Measurements from ENCODE around the gene SLC25A19. TPM values are rescaled to one million over a fixed set of nuclear protein-coding genes. Genes with fewer than 3 reads are reported as not detected.
"Not testable (repeated sequence)": the region's sequence is repeated elsewhere in the genome, so short reads cannot be mapped to it uniquely, and the experiment has no call there.

SLC25A19 gene
- total RNA-seq, 4 donors from 2014 or later: 9.6 to 17.5 (median 15.2) TPM

DNA sequence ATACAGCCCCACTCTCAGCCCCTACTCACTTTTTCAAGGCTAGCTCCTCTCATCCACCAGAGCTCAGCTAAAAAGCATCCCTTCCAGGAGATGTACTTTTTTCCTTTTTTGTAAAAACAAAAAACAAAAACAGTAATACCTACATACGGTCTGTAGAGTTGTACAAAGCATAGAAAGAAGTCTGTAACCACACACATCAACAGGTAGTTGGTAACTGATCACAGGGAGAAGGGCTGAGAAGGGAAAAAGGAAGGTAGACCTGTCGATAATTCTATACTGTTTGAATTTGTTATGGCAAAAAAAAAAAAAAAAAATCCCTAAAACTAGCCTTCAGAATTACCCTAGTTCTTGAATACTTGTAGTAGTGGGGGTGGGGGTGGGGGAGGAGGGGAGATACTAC is 874 bp downstream of the SLC25A19 start:
- DNase-seq (ENCODE audit: extremely low spot score): no peak
- intact Hi-C loops (cut with DNase I): loop anchor here (10.0 kb wide), 1 partner anchor 226 kb away; the partner anchor contains the start of genes CASKIN2 and TSEN54
- WGBS: 45% methylated on average over 2 of the region's 2 CpGs
- H3K27me3 ChIP-seq: no peaks in the 10 kb centered on the region
- TF ChIP-seq EP300 (IDR thresholded peaks at IDR 0.05) (no peak), POLR2AphosphoS5 (IDR thresholded peaks at IDR 0.05) (no peak), POLR2A (IDR thresholded peaks at IDR 0.05; ENCODE audit: low read depth) (no peak)
- TF ChIP-seq, protein P1, sequence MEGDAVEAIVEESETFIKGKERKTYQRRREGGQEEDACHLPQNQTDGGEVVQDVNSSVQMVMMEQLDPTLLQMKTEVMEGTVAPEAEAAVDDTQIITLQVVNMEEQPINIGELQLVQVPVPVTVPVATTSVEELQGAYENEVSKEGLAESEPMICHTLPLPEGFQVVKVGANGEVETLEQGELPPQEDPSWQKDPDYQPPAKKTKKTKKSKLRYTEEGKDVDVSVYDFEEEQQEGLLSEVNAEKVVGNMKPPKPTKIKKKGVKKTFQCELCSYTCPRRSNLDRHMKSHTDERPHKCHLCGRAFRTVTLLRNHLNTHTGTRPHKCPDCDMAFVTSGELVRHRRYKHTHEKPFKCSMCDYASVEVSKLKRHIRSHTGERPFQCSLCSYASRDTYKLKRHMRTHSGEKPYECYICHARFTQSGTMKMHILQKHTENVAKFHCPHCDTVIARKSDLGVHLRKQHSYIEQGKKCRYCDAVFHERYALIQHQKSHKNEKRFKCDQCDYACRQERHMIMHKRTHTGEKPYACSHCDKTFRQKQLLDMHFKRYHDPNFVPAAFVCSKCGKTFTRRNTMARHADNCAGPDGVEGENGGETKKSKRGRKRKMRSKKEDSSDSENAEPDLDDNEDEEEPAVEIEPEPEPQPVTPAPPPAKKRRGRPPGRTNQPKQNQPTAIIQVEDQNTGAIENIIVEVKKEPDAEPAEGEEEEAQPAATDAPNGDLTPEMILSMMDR (IDR thresholded peaks at IDR 0.05): no peak
- peaks cover 3 to 27% (median 16%) of the 10 kb centered on the region in 4 donors for H3K36me3 ChIP-seq
- H3K4me3 ChIP-seq: peak overlapping the region; percentile 64 to 88 (median 74)
- no peaks in the 10 kb centered on the region for H3K9me3 ChIP-seq
- peak overlapping the region; percentile 85 to 96 (median 89) for H3K27ac ChIP-seq (replicated peaks in 1 of 4)
- H3K4me1 ChIP-seq: peaks cover 9 to 17% (median 14%) of the 10 kb centered on the region in 4 donors

DNA sequence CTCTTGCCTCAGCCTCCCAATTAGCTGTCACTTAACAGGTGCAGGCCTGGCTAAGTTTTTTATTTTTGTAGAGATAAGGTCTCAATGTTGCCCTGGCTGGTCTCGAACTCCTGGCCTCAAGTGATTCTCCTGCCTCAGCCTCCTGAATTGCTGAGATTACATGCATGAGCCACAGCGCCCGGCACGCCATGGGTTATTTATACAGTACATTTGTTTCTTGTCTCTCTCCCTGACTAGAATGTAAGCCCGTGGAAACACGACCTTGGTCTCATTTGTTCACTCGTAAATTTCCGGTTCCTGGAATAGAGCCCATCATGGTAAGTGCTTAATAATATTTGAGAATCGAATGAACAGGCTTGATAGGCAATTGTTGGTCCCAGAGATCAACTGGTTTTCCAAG is 2.0 kb downstream of the SLC25A19 start:
- 78% methylated on average over 9 of the region's 9 CpGs for WGBS
- intact Hi-C loops (cut with DNase I): loop anchor here (10.0 kb wide), 1 partner anchor 228 kb away; the partner anchor contains the start of genes CASKIN2 and TSEN54
- no peaks in the 10 kb centered on the region for H3K9me3 ChIP-seq
- H3K36me3 ChIP-seq: peaks cover 5 to 38% (median 22%) of the 10 kb centered on the region in 4 donors
- no peak for DNase-seq (ENCODE audit: extremely low spot score)
- peaks cover 9 to 17% (median 14%) of the 10 kb centered on the region in 4 donors for H3K4me1 ChIP-seq
- no peak overlapping the region for H3K27ac ChIP-seq (replicated peaks in 1 of 4)
- no peaks in the 10 kb centered on the region for H3K27me3 ChIP-seq
- TF ChIP-seq, protein P1 (IDR thresholded peaks at IDR 0.05): no peak
- no peak for TF ChIP-seq EP300 (IDR thresholded peaks at IDR 0.05)
- TF ChIP-seq POLR2AphosphoS5 (IDR thresholded peaks at IDR 0.05): no peak
- no peak for TF ChIP-seq POLR2A (IDR thresholded peaks at IDR 0.05; ENCODE audit: low read depth)
- H3K4me3 ChIP-seq: no peak overlapping the region

DNA sequence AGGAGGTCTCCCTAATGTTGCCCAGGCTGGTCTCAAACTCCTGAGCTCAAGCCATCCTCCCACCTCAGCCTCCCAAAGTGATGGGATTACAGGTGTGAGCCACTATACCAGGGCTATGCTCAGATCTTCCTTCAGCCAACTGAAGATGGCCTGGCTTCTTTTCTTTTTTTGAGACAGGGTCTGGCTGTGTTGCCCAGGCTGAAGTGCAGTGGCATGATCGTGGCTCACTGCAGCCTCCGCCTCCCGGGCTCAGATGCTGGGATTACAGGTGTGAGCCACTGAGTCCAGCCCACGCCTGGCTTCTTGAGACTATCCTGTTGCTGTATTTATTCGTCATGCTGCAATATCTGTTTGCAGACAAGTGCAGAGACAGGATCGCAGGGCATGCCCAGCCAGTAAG is 4.1 kb downstream of the SLC25A19 start:
- no peaks in the 10 kb centered on the region for H3K9me3 ChIP-seq
- WGBS: 72% methylated on average over 5 of the region's 6 CpGs
- H3K27ac ChIP-seq (replicated peaks in 1 of 4): no peak overlapping the region
- no peaks in the 10 kb centered on the region for H3K27me3 ChIP-seq
- peaks cover 6 to 13% (median 11%) of the 10 kb centered on the region in 4 donors for H3K4me1 ChIP-seq
- no peak for TF ChIP-seq EP300 (IDR thresholded peaks at IDR 0.05)
- no peak for TF ChIP-seq POLR2A (IDR thresholded peaks at IDR 0.05; ENCODE audit: low read depth)
- TF ChIP-seq, protein P1 (IDR thresholded peaks at IDR 0.05): no peak
- no peak for TF ChIP-seq POLR2AphosphoS5 (IDR thresholded peaks at IDR 0.05)
- intact Hi-C loops (cut with DNase I): loop anchor here (10.0 kb wide), 1 partner anchor 230 kb away; the partner anchor contains the start of genes CASKIN2 and TSEN54
- no peak for DNase-seq (ENCODE audit: extremely low spot score)
- H3K36me3 ChIP-seq: peaks cover 12 to 50% (median 41%) of the 10 kb centered on the region in 4 donors
- no peak overlapping the region for H3K4me3 ChIP-seq

DNA sequence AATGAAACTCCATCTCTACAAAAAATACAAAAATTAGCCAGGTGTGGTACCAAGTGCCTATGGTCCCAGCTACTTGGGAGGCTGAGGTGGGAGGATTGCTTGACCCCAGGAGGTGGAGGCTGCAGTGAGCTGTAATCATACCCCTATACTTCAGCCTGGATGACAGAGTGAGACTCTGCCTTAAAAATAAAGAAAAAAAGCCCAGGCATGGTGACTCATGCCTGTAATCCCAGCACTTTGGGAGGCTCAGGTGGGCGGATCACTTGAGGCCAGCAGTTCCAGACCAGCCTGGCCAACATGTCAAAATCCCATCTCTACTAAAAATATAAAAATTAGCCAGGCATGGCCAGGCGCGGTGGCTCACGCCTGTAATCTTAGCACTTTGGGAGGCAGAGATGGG is 9.0 kb downstream of the SLC25A19 start:
- not testable (repeated sequence) for H3K4me1 ChIP-seq; H3K9me3 ChIP-seq; H3K27me3 ChIP-seq; H3K4me3 ChIP-seq; H3K27ac ChIP-seq (replicated peaks in 1 of 4); DNase-seq (ENCODE audit: extremely low spot score)
- intact Hi-C loops (cut with DNase I): loop anchor here (10.0 kb wide), 1 partner anchor 235 kb away; the partner anchor contains the start of genes CASKIN2 and TSEN54
- WGBS: 96% methylated on average over 4 of the region's 4 CpGs
- H3K36me3 ChIP-seq: peaks cover 9 to 65% (median 51%) of the 10 kb centered on the region in 4 donors

DNA sequence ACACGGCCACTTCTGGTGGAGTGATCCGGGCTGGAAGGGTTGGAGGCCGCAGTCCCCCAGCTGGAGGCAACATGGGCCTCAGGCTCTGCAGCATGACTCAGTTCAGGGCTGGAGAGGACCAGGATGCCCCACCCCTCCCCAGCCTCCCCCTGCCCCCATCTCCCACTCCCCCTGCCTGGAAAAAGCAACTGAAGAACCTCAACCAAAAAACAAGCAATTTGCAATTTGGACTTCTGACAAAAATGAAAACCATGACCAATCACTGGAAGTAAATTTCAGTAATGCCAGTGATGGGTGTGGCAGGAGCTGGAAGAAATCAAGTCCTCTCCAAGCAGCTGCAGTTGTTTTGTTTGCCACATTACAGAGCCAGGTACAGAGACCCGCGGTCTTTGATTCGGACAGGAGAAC is 11.6 kb downstream of the SLC25A19 start:
- intact Hi-C loops (cut with DNase I): no loop called here
- 91% methylated on average over 6 of the region's 6 CpGs for WGBS
- Histone ChIP-seq H3K4me1 (peaks cover 8 to 16% (median 10%) of the 10 kb centered on the region in 4 donors), H3K36me3 (peaks cover 9 to 57% (median 40%) of the 10 kb centered on the region in 4 donors), H3K4me3 (no peak overlapping the region), H3K9me3 (no peaks in the 10 kb centered on the region), H3K27ac (replicated peaks in 1 of 4) (no peak overlapping the region), H3K27me3 (no peaks in the 10 kb centered on the region)
- TF ChIP-seq POLR2A (IDR thresholded peaks at IDR 0.05; ENCODE audit: low read depth) (no peak), POLR2AphosphoS5 (IDR thresholded peaks at IDR 0.05) (no peak), EP300 (IDR thresholded peaks at IDR 0.05) (no peak)
- TF ChIP-seq, protein P1 (IDR thresholded peaks at IDR 0.05): no peak
- DNase-seq (ENCODE audit: extremely low spot score): no peak
